ENCODE data around the gene TUFT1.

TUFT1 gene

GRCh38 chr1:151541752-151542151, 1.6 kb downstream of the TUFT1 start:
- TF ChIP-seq MYC (IDR thresholded peaks at IDR 0.05; ENCODE audit: low read depth, low read length) (no peak), POLR2A (IDR thresholded peaks at IDR 0.05; ENCODE audit: extremely low read depth, insufficient read length) (no peak)
- H3K4me3 ChIP-seq (ENCODE audit: low read depth, low read length): no peak overlapping the region
- no peak for DNase-seq (ENCODE audit: low read depth)

- DNase-seq (ENCODE audit: low read depth): no peak
- no peak for TF ChIP-seq CTCF (IDR thresholded peaks at IDR 0.05; ENCODE audit: low read depth, low read length)
- no peak for TF ChIP-seq MAX (IDR thresholded peaks at IDR 0.05; ENCODE audit: low read depth, low read length)
- TF ChIP-seq MYC (IDR thresholded peaks at IDR 0.05; ENCODE audit: low read depth, low read length): no peak
- TF ChIP-seq POLR2A (IDR thresholded peaks at IDR 0.05; ENCODE audit: extremely low read depth, insufficient read length): no peak
- no peak overlapping the region for H3K4me3 ChIP-seq (ENCODE audit: low read depth, low read length)
Measured at GRCh38 chr1:151542710-151543129, 2.6 kb downstream of the TUFT1 start.

- no peak for DNase-seq (ENCODE audit: low read depth)
- no peak overlapping the region for H3K4me3 ChIP-seq (ENCODE audit: low read depth, low read length)
- no peak for TF ChIP-seq CTCF (IDR thresholded peaks at IDR 0.05; ENCODE audit: low read depth, low read length)
- no peak for TF ChIP-seq MYC (IDR thresholded peaks at IDR 0.05; ENCODE audit: low read depth, low read length)
- no peak for TF ChIP-seq POLR2A (IDR thresholded peaks at IDR 0.05; ENCODE audit: extremely low read depth, insufficient read length)
- TF ChIP-seq MAX (IDR thresholded peaks at IDR 0.05; ENCODE audit: low read depth, low read length): no peak
Measured at GRCh38 chr1:151545542-151545941, 5.4 kb downstream of the TUFT1 start.

GRCh38 chr1:151546011-151546925, 6.2 kb downstream of the TUFT1 start:
- no peak for TF ChIP-seq POLR2A (IDR thresholded peaks at IDR 0.05; ENCODE audit: extremely low read depth, insufficient read length)
- TF ChIP-seq MYC (IDR thresholded peaks at IDR 0.05; ENCODE audit: low read depth, low read length): no peak
- DNase-seq (ENCODE audit: low read depth): no peak
- no peak overlapping the region for H3K4me3 ChIP-seq (ENCODE audit: low read depth, low read length)

GRCh38 chr1:151547119-151547899, 7.2 kb downstream of the TUFT1 start:
- DNase-seq (ENCODE audit: low read depth): no peak
- TF ChIP-seq CTCF (IDR thresholded peaks at IDR 0.05; ENCODE audit: low read depth, low read length): no peak
- TF ChIP-seq MYC (IDR thresholded peaks at IDR 0.05; ENCODE audit: low read depth, low read length): no peak
- TF ChIP-seq POLR2A (IDR thresholded peaks at IDR 0.05; ENCODE audit: extremely low read depth, insufficient read length): no peak
- no peak for TF ChIP-seq MAX (IDR thresholded peaks at IDR 0.05; ENCODE audit: low read depth, low read length)
- H3K4me3 ChIP-seq (ENCODE audit: low read depth, low read length): no peak overlapping the region

GRCh38 chr1:151547900-151548230, 7.8 kb downstream of the TUFT1 start:
- no peak for DNase-seq (ENCODE audit: low read depth)
- no peak overlapping the region for H3K4me3 ChIP-seq (ENCODE audit: low read depth, low read length)
- no peak for TF ChIP-seq POLR2A (IDR thresholded peaks at IDR 0.05; ENCODE audit: extremely low read depth, insufficient read length)
- no peak for TF ChIP-seq MYC (IDR thresholded peaks at IDR 0.05; ENCODE audit: low read depth, low read length)
- no peak for TF ChIP-seq MAX (IDR thresholded peaks at IDR 0.05; ENCODE audit: low read depth, low read length)
- no peak for TF ChIP-seq CTCF (IDR thresholded peaks at IDR 0.05; ENCODE audit: low read depth, low read length)
